Neural cell (in vitro differentiated cells): ENCODE data around the gene CCDC63.

Experiments
- CTCF ChIP-seq: fragments of 450-650 bp; IDR thresholded peaks from 2 replicates; pipeline ENCODE4 v1.5.1; 2014; ENCODE audit warnings: antibody characterized with exemption, mild to moderate bottlenecking, moderate library complexity; ENCODE audit not compliant: poor library complexity, severe bottlenecking
- EP300 ChIP-seq: fragments of 450-650 bp; conservative IDR thresholded peaks from 2 replicates; pipeline ENCODE4 v1.6.1; 2014; ENCODE audit warnings: antibody characterized with exemption, mild to moderate bottlenecking, moderate library complexity; ENCODE audit not compliant: poor library complexity, severe bottlenecking
- EZH2 ChIP-seq: fragments of 200-600, 300-800 bp; shearing (Covaris generic), sonication (generic); IDR thresholded peaks from 2 replicates; pipeline ENCODE4 v1.6.1; 2014; ENCODE audit warnings: antibody characterized with exemption, low read length, borderline replicate concordance, mild to moderate bottlenecking; ENCODE audit not compliant: insufficient read depth, poor library complexity, severe bottlenecking
- POLR2AphosphoS5 ChIP-seq: IDR thresholded peaks from 2 replicates; pipeline ENCODE4 v1.6.1; 2012
- SMC3 ChIP-seq: fragments of 450-650 bp; conservative IDR thresholded peaks from 2 replicates; pipeline ENCODE4 v1.6.1; 2014; ENCODE audit warnings: antibody characterized with exemption, mild to moderate bottlenecking, moderate library complexity; ENCODE audit not compliant: poor library complexity
- TAF1 ChIP-seq: IDR thresholded peaks from 2 replicates; pipeline ENCODE4 v1.6.1; 2012; ENCODE audit warnings: low read depth

DNA sequence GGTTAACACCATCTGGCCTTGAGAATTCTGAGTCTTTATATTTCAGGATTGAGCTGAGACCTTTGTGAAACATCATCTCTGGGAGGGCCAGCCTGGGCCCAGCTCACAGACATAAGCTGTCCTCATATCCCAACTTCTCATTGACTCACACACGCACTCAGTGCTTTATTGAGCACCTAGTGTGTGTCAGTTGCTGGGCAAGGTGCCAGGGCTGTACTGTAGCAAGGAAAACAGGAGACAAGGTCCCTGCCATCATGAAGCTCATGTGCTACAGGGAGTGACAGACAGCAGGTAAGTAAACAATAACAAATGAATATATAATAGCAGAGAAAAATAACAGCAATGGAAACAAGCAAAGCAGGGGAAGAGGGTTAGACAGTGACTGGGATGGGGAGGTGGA is 30.5 kb upstream of the CCDC63 start:
- TF ChIP-seq CTCF = no peak
- no peak for TF ChIP-seq EZH2
- TF ChIP-seq POLR2AphosphoS5 = no peak
- TF ChIP-seq SMC3 = no peak
- TF ChIP-seq TAF1 = no peak
- no peak for TF ChIP-seq EP300
